Neural cell (in vitro differentiated cells): ENCODE results near the gene FAM163A. TPM values are rescaled to one million over a fixed set of nuclear protein-coding genes. Genes with fewer than 3 reads are reported as not detected.

Source experiments
- H2AFZ ChIP-seq: fragments of 200-600, 300-800 bp; sonication (generic), shearing (Covaris generic); 2 replicates; pipeline ENCODE4 v1.6.0; 2014; ENCODE audit warnings: low read depth, mild to moderate bottlenecking, antibody characterized with exemption, low read length, moderate library complexity
- H3F3A ChIP-seq: fragments of 200-600 bp; shearing (Covaris generic); 2 replicates; pipeline ENCODE4 v1.6.1; 2016; ENCODE audit warnings: mild to moderate bottlenecking, moderate library complexity, mixed read lengths, antibody characterized with exemption, low read length; ENCODE audit not compliant: insufficient read depth, poor library complexity, severe bottlenecking
- H3K27ac ChIP-seq: fragments of 200-600, 300-800 bp; sonication (generic), shearing (Covaris generic); 2 replicates; pipeline ENCODE4 v1.5.1; 2014; ENCODE audit warnings: mild to moderate bottlenecking, low read length, moderate library complexity
- H3K27me3 ChIP-seq: fragments of 300-800, 200-600 bp; sonication (generic), shearing (Covaris generic); 2 replicates; pipeline ENCODE4 v1.6.0; 2014; ENCODE audit warnings: mild to moderate bottlenecking, low read depth, low read length, moderate library complexity; ENCODE audit not compliant: insufficient read depth
- H3K36me3 ChIP-seq: fragments of 300-800, 200-600 bp; sonication (generic), shearing (Covaris generic); 2 replicates; pipeline ENCODE4 v1.5.1; 2014; ENCODE audit warnings: mild to moderate bottlenecking, antibody characterized with exemption, low read length, moderate library complexity; ENCODE audit not compliant: insufficient read depth
- H3K4me2 ChIP-seq: fragments of 300-800, 200-600 bp; sonication (generic), shearing (Covaris generic); 2 replicates; pipeline ENCODE4 v1.6.0; 2014; ENCODE audit warnings: mild to moderate bottlenecking, low read length
- H3K4me3 ChIP-seq: fragments of 300-800, 200-600 bp; sonication (generic), shearing (Covaris generic); 2 replicates; pipeline ENCODE4 v1.5.1; 2014; ENCODE audit warnings: mild to moderate bottlenecking, low read length, moderate library complexity
- H3K79me2 ChIP-seq: fragments of 200-600 bp; shearing (Covaris generic); replicated peaks from 2 replicates; pipeline ENCODE4 v1.6.0; 2014; ENCODE audit warnings: mild to moderate bottlenecking, low read length, moderate library complexity; ENCODE audit not compliant: insufficient read depth
- H3K9ac ChIP-seq: fragments of 300-800, 200-600 bp; sonication (generic), shearing (Covaris generic); 2 replicates; pipeline ENCODE4 v1.6.1; 2016; ENCODE audit warnings: mild to moderate bottlenecking, low read length, mixed read lengths
- H3K9me2 ChIP-seq: fragments of 200-600 bp; shearing (Covaris generic); 2 replicates; pipeline ENCODE4 v1.6.1; 2016; ENCODE audit warnings: mild to moderate bottlenecking, low read length, mixed read lengths; ENCODE audit not compliant: insufficient read depth
- H3K9me3 ChIP-seq: fragments of 200-600, 300-800 bp; sonication (generic), shearing (Covaris generic); 2 replicates; pipeline ENCODE4 v1.6.1; 2016; ENCODE audit warnings: mild to moderate bottlenecking, mixed run types, low read length, moderate library complexity, mixed read lengths
- H4K20me1 ChIP-seq: fragments of 200-600 bp; shearing (Covaris generic); 2 replicates; pipeline ENCODE4 v1.6.1; 2016; ENCODE audit warnings: mild to moderate bottlenecking, mixed run types; ENCODE audit not compliant: insufficient read depth
- CTCF ChIP-seq: fragments of 450-650 bp; IDR thresholded peaks from 2 replicates; pipeline ENCODE4 v1.5.1; 2014; ENCODE audit warnings: antibody characterized with exemption, mild to moderate bottlenecking, moderate library complexity; ENCODE audit not compliant: poor library complexity, severe bottlenecking
- EP300 ChIP-seq: fragments of 450-650 bp; conservative IDR thresholded peaks from 2 replicates; pipeline ENCODE4 v1.6.1; 2014; ENCODE audit warnings: antibody characterized with exemption, mild to moderate bottlenecking, moderate library complexity; ENCODE audit not compliant: poor library complexity, severe bottlenecking
- EZH2 ChIP-seq: fragments of 200-600, 300-800 bp; shearing (Covaris generic), sonication (generic); IDR thresholded peaks from 2 replicates; pipeline ENCODE4 v1.6.1; 2014; ENCODE audit warnings: antibody characterized with exemption, low read length, borderline replicate concordance, mild to moderate bottlenecking; ENCODE audit not compliant: insufficient read depth, poor library complexity, severe bottlenecking
- MXI1 ChIP-seq: fragments of 450-650 bp; conservative IDR thresholded peaks from 2 replicates; pipeline ENCODE4 v1.6.1; 2014; ENCODE audit warnings: antibody characterized with exemption, mild to moderate bottlenecking; ENCODE audit not compliant: poor library complexity, severe bottlenecking
- POLR2AphosphoS5 ChIP-seq: IDR thresholded peaks from 2 replicates; pipeline ENCODE4 v1.6.1; 2012
- RAD21 ChIP-seq: fragments of 450-650 bp; conservative IDR thresholded peaks from 2 replicates; pipeline ENCODE4 v1.6.1; 2014; ENCODE audit warnings: antibody characterized with exemption, mild to moderate bottlenecking, moderate library complexity
- TAF1 ChIP-seq: IDR thresholded peaks from 2 replicates; pipeline ENCODE4 v1.6.1; 2012; ENCODE audit warnings: low read depth
- polyA plus RNA-seq: library from polyadenylated mRNA; depleted of rRNA; stranded (reverse); fragments of >200 nt; gene quantifications from 2 replicates; pipeline ENCODE4 v1.2.3, GENCODE V29; 2014

Gene FAM163A
- polyA plus RNA-seq, 1 donor from 2014 or later, result 0.21 TPM

- Histone ChIP-seq H3K27me3 (no peaks in the 10 kb centered on the region), H3K9me2 (no peaks in the 10 kb centered on the region), H3F3A (no peaks in the 10 kb centered on the region), H3K4me2 (no peak overlapping the region), H2AFZ (no peak overlapping the region), H3K9me3 (no peaks in the 10 kb centered on the region), H3K27ac (no peak overlapping the region), H3K79me2 (peaks cover 3% of the 10 kb centered on the region), H3K4me3 (no peak overlapping the region), H3K36me3 (no peaks in the 10 kb centered on the region), H4K20me1 (no peaks in the 10 kb centered on the region), H3K9ac (no peak overlapping the region)
- TF ChIP-seq CTCF (no peak), TAF1 (no peak), EP300 (no peak)
Observed at GRCh38 chr1:179857009-179857408, 113.9 kb downstream of the FAM163A start.

GRCh38 chr1:179860652-179861051 is 117.6 kb downstream of the FAM163A start:
- Histone ChIP-seq H3F3A (no peaks in the 10 kb centered on the region), H3K9me3 (no peaks in the 10 kb centered on the region), H2AFZ (no peak overlapping the region), H3K79me2 (peaks cover 3% of the 10 kb centered on the region), H3K36me3 (peaks cover 14% of the 10 kb centered on the region), H3K4me2 (peak overlapping the region; percentile 21), H3K4me3 (peak overlapping the region; percentile 48), H3K27ac (peak overlapping the region; percentile 52), H3K9me2 (no peaks in the 10 kb centered on the region), H3K9ac (peak overlapping the region; percentile 15), H3K27me3 (no peaks in the 10 kb centered on the region), H4K20me1 (no peaks in the 10 kb centered on the region)
- TF ChIP-seq EP300 (peak; percentile 71), RAD21 (no peak)

DNA sequence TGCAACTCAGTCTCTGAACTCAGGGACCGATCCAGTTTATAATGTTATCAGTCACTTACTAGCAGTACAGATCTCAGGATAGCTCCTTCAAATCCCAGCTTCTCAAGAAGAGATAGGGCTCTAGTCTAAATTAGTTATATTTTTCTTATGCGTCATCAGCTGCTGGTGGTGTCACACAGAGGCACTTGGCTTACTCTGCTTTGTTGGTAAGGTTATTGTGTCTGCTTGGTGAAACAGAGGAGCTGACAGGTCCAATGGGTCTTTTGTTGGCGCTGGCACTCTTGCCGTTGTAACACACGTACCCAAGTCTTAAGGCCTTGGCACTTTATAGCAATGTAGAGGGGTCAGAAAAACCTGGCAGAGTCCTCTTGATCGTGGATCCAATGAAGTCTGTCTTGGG is 122.3 kb downstream of the FAM163A start:
- TF ChIP-seq MXI1 (no peak), CTCF (no peak), RAD21 (no peak), EZH2 (no peak), POLR2AphosphoS5 (no peak)
- Histone ChIP-seq H3K27ac (no peak overlapping the region), H3K79me2 (peaks cover 18% of the 10 kb centered on the region), H3K36me3 (peaks cover 14% of the 10 kb centered on the region), H3F3A (no peaks in the 10 kb centered on the region), H4K20me1 (no peaks in the 10 kb centered on the region), H3K4me2 (no peak overlapping the region), H3K9me3 (no peaks in the 10 kb centered on the region), H3K4me3 (no peak overlapping the region), H3K9ac (no peak overlapping the region), H3K9me2 (no peaks in the 10 kb centered on the region), H2AFZ (no peak overlapping the region), H3K27me3 (no peaks in the 10 kb centered on the region)

Other genes with a start within 250 kb of the FAM163A start
- gene NPHS2, start 167.3 kb upstream of the FAM163A start, polyA plus RNA-seq, result not detected in 2 replicates
- gene TDRD5, start 151.5 kb upstream of the FAM163A start, polyA plus RNA-seq, result not detected in 2 replicates
- 44.7 and 61.3 TPM in 2 replicates for gene TOR1AIP2, start 134.5 kb downstream of the FAM163A start, polyA plus RNA-seq
- 6.9 and 10.4 TPM in 2 replicates for gene TOR1AIP1, start 139.0 kb downstream of the FAM163A start, polyA plus RNA-seq
- gene CEP350, start 211.5 kb downstream of the FAM163A start, polyA plus RNA-seq, result 28.1 and 31.9 TPM in 2 replicates